ENCODE results near the gene NFX1. TPM values are rescaled to one million over a fixed set of nuclear protein-coding genes. Genes with fewer than 3 reads are reported as not detected.
"Not testable (repeated sequence)": the region's sequence is repeated elsewhere in the genome, so short reads cannot be mapped to it uniquely, and the experiment has no call there.

The NFX1 gene
- total RNA-seq, 1 donor from 2014 or later: 14.2 TPM

DNA sequence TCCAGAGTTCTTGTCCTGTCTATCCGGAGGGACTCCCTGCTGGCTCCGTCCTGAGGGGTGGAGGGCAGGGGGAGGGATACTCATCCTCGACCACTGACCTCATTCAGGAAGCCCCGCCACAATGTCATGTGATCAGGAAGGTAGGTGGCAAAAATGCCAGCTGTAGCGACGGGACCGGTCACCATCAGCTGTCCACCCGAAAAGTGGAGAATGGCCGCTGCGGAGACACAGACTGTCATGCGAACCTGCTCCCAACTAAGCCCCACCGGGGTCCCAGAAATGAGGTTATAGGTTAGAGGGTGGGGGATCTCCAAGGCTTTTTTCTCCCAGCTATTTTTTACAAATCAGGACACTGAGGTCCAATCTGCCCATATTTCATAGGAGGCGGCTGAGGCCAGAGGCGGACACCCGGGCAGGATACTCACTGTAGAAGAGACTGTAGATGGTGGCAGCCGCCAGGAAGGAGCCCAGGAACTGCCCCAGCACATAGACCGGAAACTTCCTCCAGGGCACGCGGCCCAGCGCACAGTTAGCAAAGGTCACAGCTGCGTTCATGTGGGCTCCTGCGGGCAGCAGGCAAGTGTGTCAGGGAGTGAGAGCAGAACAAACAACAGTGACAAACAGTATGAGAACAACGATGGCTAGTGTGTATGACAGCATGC lies 95.8 kb downstream of the NFX1 start:
- H3K9me3 ChIP-seq; DNase-seq (ENCODE audit: low spot score in 2 of 2); H3K4me3 ChIP-seq; H3K4me1 ChIP-seq; intact Hi-C loops (cut with DNase I); H3K36me3 ChIP-seq; H3K27me3 ChIP-seq; H3K27ac ChIP-seq: not testable (repeated sequence)

- H3K4me1 ChIP-seq; H3K27me3 ChIP-seq; intact Hi-C loops (cut with DNase I); H3K36me3 ChIP-seq; H3K9me3 ChIP-seq; H3K27ac ChIP-seq; H3K4me3 ChIP-seq; DNase-seq (ENCODE audit: low spot score in 2 of 2): not testable (repeated sequence)
Measured at GRCh38 chr9:33386641-33386996, 96.3 kb downstream of the NFX1 start.

DNA sequence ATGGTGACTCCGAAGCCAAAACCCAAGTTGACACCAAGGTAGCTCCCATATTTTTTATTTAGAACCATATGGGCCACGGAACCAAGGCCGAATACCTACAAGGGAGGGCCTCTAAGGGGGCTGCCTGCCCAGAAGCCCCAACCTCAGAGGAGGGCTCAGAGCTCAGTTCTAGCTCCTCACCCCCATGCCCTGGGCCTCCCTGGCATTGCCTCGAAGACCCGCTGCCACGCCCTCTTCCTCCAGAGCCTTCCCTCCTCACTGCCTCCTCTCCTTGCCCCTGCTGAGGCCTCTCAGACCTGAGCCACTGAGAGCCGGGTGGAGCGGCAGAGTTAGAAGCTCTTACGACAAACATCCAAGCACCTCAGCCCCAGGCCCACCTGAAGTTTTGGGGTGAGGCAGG lies 96.7 kb downstream of the NFX1 start:
- H3K4me3 ChIP-seq; H3K4me1 ChIP-seq; H3K27me3 ChIP-seq; H3K9me3 ChIP-seq; DNase-seq (ENCODE audit: low spot score in 2 of 2); H3K27ac ChIP-seq; H3K36me3 ChIP-seq; intact Hi-C loops (cut with DNase I): not testable (repeated sequence)

DNA sequence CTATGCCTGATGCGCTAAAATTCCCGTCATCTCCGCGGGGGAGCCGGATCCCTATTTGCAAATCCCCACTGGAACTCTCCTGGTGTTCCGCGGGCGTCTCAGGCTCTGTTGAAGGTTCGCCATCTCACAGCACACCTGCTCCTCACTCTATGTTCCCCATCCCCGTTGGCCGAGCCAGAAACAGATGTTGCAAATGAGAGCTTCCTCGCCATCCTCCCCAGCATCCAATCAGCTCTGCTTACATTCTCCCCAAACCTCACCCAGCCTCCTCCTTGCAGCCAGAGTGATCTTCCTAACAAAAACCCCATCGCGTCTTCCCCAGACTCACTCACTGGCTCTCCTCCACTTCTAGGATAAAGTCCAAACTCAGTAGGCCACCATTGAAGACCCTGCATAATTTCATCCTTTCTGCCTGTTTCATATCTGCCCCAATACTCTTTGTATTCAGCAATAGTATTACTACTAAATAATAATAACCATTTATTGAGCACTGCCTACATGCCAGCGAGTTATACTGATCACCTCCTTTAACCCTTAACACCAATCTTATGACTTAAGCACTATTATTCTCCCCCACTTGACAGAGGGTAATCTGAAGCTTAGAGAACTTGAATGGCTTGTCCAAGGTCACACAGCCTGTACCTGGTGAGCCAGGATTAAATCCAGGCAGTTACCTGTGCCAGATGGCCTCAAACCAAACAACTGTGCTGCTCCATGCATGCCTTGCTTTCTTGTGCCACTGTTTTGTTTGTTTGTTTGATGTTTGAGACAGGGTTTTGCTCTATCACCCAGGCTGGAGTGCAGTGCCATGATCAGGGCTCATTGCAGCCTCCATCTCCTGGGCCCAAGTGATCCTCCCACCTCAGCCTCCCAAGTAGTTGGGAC lies 98.0 kb downstream of the NFX1 start:
- no peak overlapping the region for H3K27ac ChIP-seq
- intact Hi-C loops (cut with DNase I): no loop called here
- H3K9me3 ChIP-seq: no peaks in the 10 kb centered on the region
- no peaks in the 10 kb centered on the region for H3K27me3 ChIP-seq
- peaks cover 2 to 11% of the 10 kb centered on the region in 2 donors for H3K4me1 ChIP-seq
- no peak for DNase-seq (ENCODE audit: low spot score in 2 of 2)
- TF ChIP-seq, protein P1, sequence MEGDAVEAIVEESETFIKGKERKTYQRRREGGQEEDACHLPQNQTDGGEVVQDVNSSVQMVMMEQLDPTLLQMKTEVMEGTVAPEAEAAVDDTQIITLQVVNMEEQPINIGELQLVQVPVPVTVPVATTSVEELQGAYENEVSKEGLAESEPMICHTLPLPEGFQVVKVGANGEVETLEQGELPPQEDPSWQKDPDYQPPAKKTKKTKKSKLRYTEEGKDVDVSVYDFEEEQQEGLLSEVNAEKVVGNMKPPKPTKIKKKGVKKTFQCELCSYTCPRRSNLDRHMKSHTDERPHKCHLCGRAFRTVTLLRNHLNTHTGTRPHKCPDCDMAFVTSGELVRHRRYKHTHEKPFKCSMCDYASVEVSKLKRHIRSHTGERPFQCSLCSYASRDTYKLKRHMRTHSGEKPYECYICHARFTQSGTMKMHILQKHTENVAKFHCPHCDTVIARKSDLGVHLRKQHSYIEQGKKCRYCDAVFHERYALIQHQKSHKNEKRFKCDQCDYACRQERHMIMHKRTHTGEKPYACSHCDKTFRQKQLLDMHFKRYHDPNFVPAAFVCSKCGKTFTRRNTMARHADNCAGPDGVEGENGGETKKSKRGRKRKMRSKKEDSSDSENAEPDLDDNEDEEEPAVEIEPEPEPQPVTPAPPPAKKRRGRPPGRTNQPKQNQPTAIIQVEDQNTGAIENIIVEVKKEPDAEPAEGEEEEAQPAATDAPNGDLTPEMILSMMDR (IDR thresholded peaks at IDR 0.05): no peak
- no peak overlapping the region for H3K4me3 ChIP-seq
- H3K36me3 ChIP-seq: no peaks in the 10 kb centered on the region

DNA sequence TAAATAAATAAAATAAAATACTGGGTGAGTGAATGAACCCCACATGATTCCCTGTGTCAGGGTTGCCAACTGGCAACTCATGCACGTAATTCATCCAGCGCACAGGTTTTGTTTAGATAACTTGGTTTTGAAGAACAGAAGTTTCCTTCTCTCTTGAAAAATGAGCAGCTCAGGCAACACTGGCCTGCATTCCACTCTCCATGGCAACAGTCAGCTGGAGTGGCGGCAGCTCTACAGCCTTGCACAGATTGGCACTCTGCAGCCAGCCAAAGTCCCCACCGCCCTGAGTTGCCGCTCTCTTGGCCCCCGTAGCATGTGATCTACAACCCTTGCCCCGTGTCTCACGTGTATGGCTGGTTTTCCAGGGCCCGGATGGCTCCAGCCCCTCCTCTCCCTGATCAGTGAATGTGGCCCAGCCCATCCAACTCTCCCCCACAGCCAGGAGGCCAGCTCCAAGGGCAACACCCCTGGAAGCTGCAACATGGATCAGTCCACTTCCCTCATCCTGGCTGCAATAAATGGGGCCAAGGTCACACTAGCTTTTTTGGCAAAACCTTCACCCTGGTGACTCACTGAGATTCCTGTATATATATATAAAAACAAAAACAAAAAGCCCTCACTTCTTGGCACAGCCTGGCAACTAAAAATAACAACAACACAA lies 100.9 kb downstream of the NFX1 start:
- intact Hi-C loops (cut with DNase I): loop anchor here (1.0 kb wide), 1 partner anchor 16 kb away; no protein-coding TSS in a partner anchor
- H3K36me3 ChIP-seq, H3K27me3 ChIP-seq, H3K9me3 ChIP-seq: not testable (repeated sequence)
- Histone ChIP-seq H3K4me3 (peak overlapping the region; percentile 28), H3K27ac (peak overlapping the region; percentile 75 to 88), H3K4me1 (peaks cover 2 to 11% of the 10 kb centered on the region in 2 donors)
- peak; percentile 46 to 93 for DNase-seq (ENCODE audit: low spot score in 2 of 2)

DNA sequence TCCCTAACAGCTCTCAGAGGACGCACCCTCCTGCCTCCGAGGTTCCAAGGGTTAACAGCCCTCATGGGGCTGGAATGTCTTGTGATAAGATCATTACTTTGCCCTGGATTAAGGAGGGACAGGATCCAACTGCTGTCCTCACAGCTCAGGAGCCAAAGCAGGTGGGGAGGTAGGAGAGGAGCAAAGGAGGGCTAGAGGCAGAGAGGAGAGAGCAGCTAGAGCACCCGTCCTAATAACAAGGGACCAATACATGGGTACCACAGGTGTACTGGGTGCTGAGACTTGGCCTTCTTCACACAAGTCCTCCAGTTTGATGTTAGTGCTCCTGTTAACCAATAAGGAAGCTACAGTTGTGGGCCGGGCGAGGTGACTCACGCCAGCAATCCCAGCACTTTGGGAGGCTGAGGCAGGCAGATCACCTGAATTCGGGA lies 102.3 kb downstream of the NFX1 start:
- H3K27me3 ChIP-seq; H3K9me3 ChIP-seq; intact Hi-C loops (cut with DNase I); DNase-seq (ENCODE audit: low spot score in 2 of 2); H3K36me3 ChIP-seq; H3K4me3 ChIP-seq: not testable (repeated sequence)
- Histone ChIP-seq H3K27ac (peak overlapping the region in 1 of 2 donors; percentile 39), H3K4me1 (peaks cover 2 to 11% of the 10 kb centered on the region in 2 donors)

GRCh38 chr9:33393581-33393980 lies 103.3 kb downstream of the NFX1 start:
- no peak for DNase-seq (ENCODE audit: low spot score in 2 of 2)
- TF ChIP-seq, protein P1 (IDR thresholded peaks at IDR 0.05): no peak
- intact Hi-C loops (cut with DNase I): no loop called here
- Histone ChIP-seq H3K36me3 (no peaks in the 10 kb centered on the region), H3K4me3 (no peak overlapping the region), H3K4me1 (peaks cover 2 to 11% of the 10 kb centered on the region in 2 donors), H3K9me3 (no peaks in the 10 kb centered on the region), H3K27me3 (no peaks in the 10 kb centered on the region), H3K27ac (no peak overlapping the region)

DNA sequence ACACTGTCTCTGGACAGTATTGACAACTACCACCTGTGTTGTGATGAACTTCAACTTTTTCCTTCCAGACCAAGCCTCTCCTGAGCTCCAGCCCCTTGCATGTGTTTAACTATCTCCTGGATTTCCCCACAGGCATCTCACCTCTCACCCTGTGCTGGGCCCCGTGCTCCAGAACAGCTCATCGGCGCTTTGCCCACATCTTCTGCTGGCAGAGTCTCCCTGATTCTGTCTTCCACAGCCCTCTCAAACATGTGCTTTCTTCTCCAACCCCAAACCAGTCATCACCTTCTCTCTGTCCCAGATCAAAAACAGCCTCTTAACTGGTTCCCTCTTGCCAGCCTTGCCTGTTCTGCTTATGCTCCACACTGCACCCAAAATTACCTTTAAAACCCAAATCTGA lies 103.7 kb downstream of the NFX1 start:
- H3K9me3 ChIP-seq; H3K4me3 ChIP-seq; H3K36me3 ChIP-seq; intact Hi-C loops (cut with DNase I); H3K27ac ChIP-seq; DNase-seq (ENCODE audit: low spot score in 2 of 2); H3K27me3 ChIP-seq: not testable (repeated sequence)
- peaks cover 2 to 11% of the 10 kb centered on the region in 2 donors for H3K4me1 ChIP-seq

DNA sequence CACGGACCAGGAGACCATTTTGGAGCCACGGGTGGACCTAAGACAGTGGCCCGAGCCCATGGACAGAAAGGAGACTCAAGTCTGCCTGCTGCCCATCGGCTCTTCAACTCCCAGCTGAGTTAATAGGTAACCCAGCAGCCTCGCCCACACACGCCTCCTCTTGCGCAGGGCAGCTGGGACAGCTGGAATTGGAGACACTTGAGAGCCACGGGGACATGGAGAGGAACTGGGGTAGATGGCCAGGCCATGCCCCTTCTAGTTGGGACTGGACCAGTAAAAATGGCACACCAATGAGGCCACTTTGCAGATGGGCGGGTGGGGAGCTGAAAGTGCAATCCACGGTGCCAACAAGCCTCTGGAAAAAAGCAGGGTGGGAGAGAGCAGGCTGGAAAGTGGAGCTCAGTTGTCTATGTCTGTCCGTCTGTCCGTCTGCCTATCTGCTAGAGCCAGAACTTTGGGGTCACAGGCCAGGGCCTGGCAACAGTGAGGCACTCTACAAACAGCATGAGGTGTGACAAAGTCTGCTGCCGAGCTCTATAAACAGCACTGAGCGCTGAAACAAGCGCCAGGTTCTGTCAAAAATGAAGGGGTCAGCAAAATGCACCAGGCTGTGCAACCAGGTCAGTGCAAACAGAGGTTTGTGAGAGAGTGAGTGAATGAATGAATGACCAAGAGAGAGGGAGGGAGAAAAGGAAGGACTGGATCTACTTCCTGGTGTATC lies 105.0 kb downstream of the NFX1 start:
- H3K9me3 ChIP-seq; H3K27ac ChIP-seq; DNase-seq (ENCODE audit: low spot score in 2 of 2); H3K36me3 ChIP-seq; H3K4me3 ChIP-seq; H3K27me3 ChIP-seq; intact Hi-C loops (cut with DNase I): not testable (repeated sequence)
- peaks cover 2 to 11% of the 10 kb centered on the region in 2 donors for H3K4me1 ChIP-seq

DNA sequence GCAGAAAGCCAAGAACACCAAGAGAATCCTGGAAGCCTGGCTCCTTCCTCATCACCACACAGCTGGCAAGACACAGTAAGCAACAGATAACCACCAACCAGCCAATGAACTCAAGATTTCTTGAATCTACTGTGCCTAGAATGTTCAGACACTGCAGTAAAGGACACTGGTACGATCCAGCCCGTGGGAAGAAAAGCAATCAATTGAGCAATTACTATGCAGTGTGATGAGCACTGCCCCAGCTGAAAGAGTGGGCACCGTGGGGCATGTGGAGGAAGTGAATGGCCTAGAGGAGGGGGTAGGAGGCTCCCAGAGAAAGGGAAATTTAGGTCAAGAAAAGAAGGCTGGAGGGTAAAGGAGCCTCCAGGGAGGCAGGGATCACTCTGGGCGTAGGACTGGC lies 107.5 kb downstream of the NFX1 start:
- H3K4me3 ChIP-seq; H3K27me3 ChIP-seq; H3K27ac ChIP-seq; H3K36me3 ChIP-seq; DNase-seq (ENCODE audit: low spot score in 2 of 2); H3K9me3 ChIP-seq; intact Hi-C loops (cut with DNase I): not testable (repeated sequence)
- H3K4me1 ChIP-seq: peaks cover 0 to 13% of the 10 kb centered on the region in 2 donors

DNA sequence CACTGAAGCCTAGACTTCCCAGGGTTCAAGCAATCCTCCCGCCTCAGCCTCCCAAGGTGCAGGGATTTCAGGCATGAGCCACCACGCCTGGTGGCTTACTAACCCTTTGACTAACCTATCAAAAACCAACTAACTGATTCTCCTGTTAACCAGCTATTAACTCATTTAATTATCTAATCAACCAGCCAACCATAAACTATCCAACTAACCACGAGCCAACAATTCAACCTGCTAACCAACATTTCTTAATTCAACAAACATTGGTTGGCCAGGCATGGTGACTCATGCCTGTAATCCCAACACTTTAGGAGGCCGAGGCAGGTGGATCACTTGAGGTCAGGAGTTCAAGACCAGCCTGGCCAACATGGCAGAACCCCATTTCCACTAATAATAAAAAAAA lies 108.7 kb downstream of the NFX1 start:
- H3K4me3 ChIP-seq; intact Hi-C loops (cut with DNase I); H3K27me3 ChIP-seq; H3K9me3 ChIP-seq; DNase-seq (ENCODE audit: low spot score in 2 of 2); H3K36me3 ChIP-seq; H3K27ac ChIP-seq: not testable (repeated sequence)
- H3K4me1 ChIP-seq: peaks cover 0 to 15% of the 10 kb centered on the region in 2 donors

All from ascending aorta (tissue), 2 donors.